Breast epithelium (tissue), 4 donors: ENCODE results near the gene ALOXE3. TPM values are rescaled to one million over a fixed set of nuclear protein-coding genes. Genes with fewer than 3 reads are reported as not detected.
A peak's percentile ranks its signal among the peaks of the same experiment; 100 is the strongest.

Experiments
- DNase-seq, 2 donors: peaks; one replicate each; pipeline ENCODE4 v3.0.0-alpha.2; 2019; ENCODE audit warnings: low spot score in 2 of 2
- H3K27ac ChIP-seq, 2 donors: fragments of 200-600 bp; sonication (generic) in 1 of 2; one replicate each; pipeline ENCODE4 v1.5.1; 2016 to 2019; ENCODE audit warnings: mild to moderate bottlenecking in 1 of 2
- H3K27me3 ChIP-seq, 2 donors: fragments of 200-600 bp; sonication (generic) in 1 of 2; one replicate each; pipeline versions ENCODE4 v1.5.1 to v1.6.0; 2017 to 2019; ENCODE audit warnings: control low read depth in 1 of 2, mild to moderate bottlenecking in 1 of 2
- H3K36me3 ChIP-seq: fragments of 200-600 bp; one replicate; pipeline ENCODE4 v1.5.1; 2019
- H3K4me1 ChIP-seq, 2 donors: fragments of 200-600 bp; sonication (generic); one replicate each; pipeline ENCODE4 v1.5.1; 2016 to 2019; ENCODE audit warnings: control low read depth in 1 of 2
- H3K4me3 ChIP-seq, 3 donors: fragments of 200-600 bp; sonication (generic); 1 replicate in 2 of 3; 2 replicates in 1 of 3; pipeline ENCODE4 v1.5.1; 2016 to 2019; ENCODE audit warnings: mild to moderate bottlenecking in 3 of 3, moderate library complexity in 2 of 3
- H3K9me3 ChIP-seq, 2 donors: fragments of 200-600 bp; sonication (generic) in 1 of 2; one replicate each; pipeline ENCODE4 v1.5.1; 2016 to 2019; ENCODE audit warnings: control low read depth in 1 of 2
- POLR2A ChIP-seq: fragments of 450-650 bp; IDR thresholded peaks from one replicate; pipeline ENCODE4 v1.6.1; 2016; ENCODE audit warnings: antibody characterized with exemption, mild to moderate bottlenecking, moderate library complexity
- POLR2AphosphoS5 ChIP-seq, 3 donors: sonication (generic); formaldehyde crosslinking; IDR thresholded peaks; one replicate each; pipeline ENCODE4 v1.6.1; 2017; ENCODE audit warnings: antibody characterized with exemption in 3 of 3
- intact Hi-C: fragments of 100-400 bp; cut with DNase I; formaldehyde crosslinking; loops from one replicate; pipeline ENCODE4 v1.15.1; 2023; ENCODE audit warnings: low total_unique reads
- total RNA-seq, 3 donors: library from RNA; depleted of rRNA; stranded (reverse); fragments of >200 nt; gene quantifications; one replicate each; pipeline ENCODE4 v1.1.0, GENCODE V29; 2016
- TF ChIP-seq, protein P1 (sequence below), 3 donors: fragments of 450-650 bp; IDR thresholded peaks; one replicate each; pipeline ENCODE4 v1.5.1; 2016 to 2017; ENCODE audit warnings: antibody characterized with exemption in 3 of 3, mild to moderate bottlenecking in 3 of 3, moderate library complexity in 3 of 3

ALOXE3 gene
- total RNA-seq, 3 donors from 2014 or later, result 0.73 TPM; not detected in 2

DNA sequence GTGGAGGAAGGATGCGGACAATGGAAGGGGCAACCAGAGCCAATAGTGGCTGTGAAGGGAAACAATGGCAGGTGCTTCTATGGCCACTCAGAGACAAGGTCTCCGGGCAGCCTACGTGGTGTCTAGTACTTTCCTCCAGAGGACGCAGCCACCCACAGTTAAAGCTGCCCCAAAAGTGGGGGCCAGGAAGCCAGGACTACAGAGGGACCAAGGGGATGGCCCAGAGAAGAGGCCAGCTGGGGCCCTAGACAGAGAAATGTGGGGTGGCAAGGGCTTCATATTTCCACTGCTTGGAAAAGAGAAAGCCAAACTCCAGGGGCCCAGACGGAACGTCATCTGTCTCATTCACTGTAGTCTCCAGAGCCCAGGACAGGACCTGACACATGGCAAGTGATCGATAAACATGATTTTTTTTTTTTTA is 34.7 kb upstream of the ALOXE3 start:
- no peaks in the 10 kb centered on the region for H3K9me3 ChIP-seq
- intact Hi-C loops, result no loop called here
- TF ChIP-seq, protein P1, sequence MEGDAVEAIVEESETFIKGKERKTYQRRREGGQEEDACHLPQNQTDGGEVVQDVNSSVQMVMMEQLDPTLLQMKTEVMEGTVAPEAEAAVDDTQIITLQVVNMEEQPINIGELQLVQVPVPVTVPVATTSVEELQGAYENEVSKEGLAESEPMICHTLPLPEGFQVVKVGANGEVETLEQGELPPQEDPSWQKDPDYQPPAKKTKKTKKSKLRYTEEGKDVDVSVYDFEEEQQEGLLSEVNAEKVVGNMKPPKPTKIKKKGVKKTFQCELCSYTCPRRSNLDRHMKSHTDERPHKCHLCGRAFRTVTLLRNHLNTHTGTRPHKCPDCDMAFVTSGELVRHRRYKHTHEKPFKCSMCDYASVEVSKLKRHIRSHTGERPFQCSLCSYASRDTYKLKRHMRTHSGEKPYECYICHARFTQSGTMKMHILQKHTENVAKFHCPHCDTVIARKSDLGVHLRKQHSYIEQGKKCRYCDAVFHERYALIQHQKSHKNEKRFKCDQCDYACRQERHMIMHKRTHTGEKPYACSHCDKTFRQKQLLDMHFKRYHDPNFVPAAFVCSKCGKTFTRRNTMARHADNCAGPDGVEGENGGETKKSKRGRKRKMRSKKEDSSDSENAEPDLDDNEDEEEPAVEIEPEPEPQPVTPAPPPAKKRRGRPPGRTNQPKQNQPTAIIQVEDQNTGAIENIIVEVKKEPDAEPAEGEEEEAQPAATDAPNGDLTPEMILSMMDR (IDR thresholded peaks at IDR 0.05), result no peak
- TF ChIP-seq POLR2AphosphoS5 (IDR thresholded peaks at IDR 0.05), result no peak
- H3K27ac ChIP-seq, result peak overlapping the region; percentile 99 to 100
- peaks cover 11% of the 10 kb centered on the region for H3K36me3 ChIP-seq
- H3K4me3 ChIP-seq, result peak overlapping the region; percentile 86 to 99 (median 90)
- peaks cover 10 to 13% of the 10 kb centered on the region in 2 donors for H3K4me1 ChIP-seq
- H3K27me3 ChIP-seq, result no peaks in the 10 kb centered on the region
- DNase-seq, result peak in 1 of 2 donors; percentile 53

DNA sequence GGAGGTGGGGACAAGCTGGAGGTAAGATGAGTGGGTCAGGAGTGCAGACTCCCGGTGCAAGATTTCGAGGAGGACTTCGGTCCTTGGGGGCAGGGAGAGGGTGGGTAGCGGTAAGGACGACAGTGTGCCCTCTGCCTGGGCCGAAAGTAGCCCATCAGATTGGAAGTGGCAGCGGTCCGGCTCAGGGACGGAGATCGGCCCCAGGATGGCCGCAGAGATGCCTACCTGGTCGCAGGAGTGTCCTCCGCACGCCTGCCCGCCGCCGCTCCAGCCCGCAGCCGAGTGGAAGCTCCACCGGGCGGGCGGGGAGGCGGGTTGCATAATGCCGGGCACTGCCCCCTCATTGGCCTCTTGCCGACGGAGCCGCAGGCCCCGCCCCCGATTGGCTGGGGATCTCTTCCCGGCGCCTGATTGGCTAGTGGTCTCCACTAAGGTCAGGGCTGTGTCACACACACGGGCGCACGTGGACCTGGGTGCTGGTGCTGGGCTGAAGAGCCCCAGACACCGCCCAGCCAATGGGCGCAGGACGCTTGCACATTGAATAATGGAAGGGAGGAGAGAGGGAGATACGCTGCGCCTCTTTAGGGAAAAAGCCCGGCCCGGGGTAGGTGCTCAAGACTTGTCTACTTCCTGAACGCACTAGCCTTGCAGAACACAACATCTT is 33.9 kb upstream of the ALOXE3 start, which contains the start of gene PER1:
Gene PER1 (minus strand): TSS at position 293 of the 664 bp plus-strand sequence. CDS start 1,698 bp downstream, outside the sequence.
- no peaks in the 10 kb centered on the region for H3K9me3 ChIP-seq
- peak within 1 kb of the TSS; percentile 86 to 99 (median 90) for H3K4me3 ChIP-seq
- intact Hi-C loops, result no loop called here
- TF ChIP-seq POLR2A (peak; percentile 83), POLR2AphosphoS5 (IDR thresholded peaks at IDR 0.05) (peak; percentile 97)
- TF ChIP-seq, protein P1 (IDR thresholded peaks at IDR 0.05), result no peak
- peaks cover 10 to 13% of the 10 kb centered on the region in 2 donors for H3K4me1 ChIP-seq
- peaks cover 19% of the 10 kb centered on the region for H3K36me3 ChIP-seq
- DNase-seq, result peak; percentile 97
- H3K27ac ChIP-seq, result peak within 1 kb of the TSS; percentile 99 to 100
- H3K27me3 ChIP-seq, result no peaks in the 10 kb centered on the region

DNA sequence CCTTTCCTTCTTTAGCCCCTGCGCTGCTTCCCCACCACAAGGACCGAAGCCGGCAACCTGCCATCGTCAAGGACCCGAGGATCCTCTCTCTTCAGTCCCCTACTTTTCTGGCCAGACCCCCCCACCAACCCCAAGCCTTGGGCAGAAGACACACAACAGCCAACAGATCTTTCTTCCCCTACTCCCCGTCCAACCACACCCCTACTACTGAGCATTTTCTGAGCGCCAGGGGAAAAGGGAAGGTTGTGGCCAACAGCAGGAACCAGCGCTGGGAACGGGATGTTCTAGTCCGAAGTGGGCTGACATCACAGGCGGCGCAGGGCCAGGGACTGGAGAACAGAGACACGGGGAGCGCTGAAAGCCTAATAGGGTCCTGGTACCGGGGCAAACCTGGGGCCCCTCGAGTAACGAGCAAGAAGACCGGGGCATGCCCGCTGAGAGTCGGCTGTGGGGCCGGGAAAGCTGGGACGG is 33.4 kb upstream of the ALOXE3 start:
- Histone ChIP-seq H3K36me3 (peaks cover 25% of the 10 kb centered on the region), H3K27ac (peak overlapping the region; percentile 99 to 100), H3K27me3 (no peaks in the 10 kb centered on the region), H3K9me3 (no peaks in the 10 kb centered on the region), H3K4me3 (peak overlapping the region; percentile 86 to 99 (median 90)), H3K4me1 (peaks cover 10 to 13% of the 10 kb centered on the region in 2 donors)
- peak; percentile 88 for DNase-seq
- intact Hi-C loops, result no loop called here
- peak; percentile 7 for TF ChIP-seq POLR2A
- TF ChIP-seq POLR2AphosphoS5 (IDR thresholded peaks at IDR 0.05), result peak in 2 of 3 donors; percentile 69 to 87
- TF ChIP-seq, protein P1 (IDR thresholded peaks at IDR 0.05), result no peak

DNA sequence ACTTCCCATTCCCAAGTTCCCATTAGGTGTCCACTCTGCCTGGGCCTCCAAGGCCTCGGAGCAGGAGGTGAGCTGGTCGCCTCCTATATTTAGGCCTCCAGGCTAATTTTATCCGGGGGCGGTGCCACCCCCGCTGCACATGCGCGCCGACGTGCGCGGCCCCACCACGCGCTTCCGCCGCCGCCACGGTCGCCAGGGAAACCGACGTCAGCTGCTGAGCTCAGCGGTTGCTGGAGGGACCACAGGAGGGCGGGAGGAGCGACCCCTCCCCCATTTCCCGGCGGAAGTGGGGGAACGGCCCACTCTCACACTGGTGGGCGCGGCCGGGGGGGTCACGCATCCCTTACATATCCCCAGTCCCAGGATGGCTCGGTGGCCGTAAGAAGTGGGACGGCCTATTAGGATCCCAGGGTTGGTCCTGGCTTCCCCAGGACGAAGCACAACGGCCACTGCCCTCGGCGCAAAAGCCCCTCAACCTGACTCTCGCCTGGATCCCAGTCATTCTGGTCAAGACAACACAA is 32.9 kb upstream of the ALOXE3 start:
- Histone ChIP-seq H3K4me3 (peak overlapping the region; percentile 86 to 99 (median 90)), H3K4me1 (peaks cover 10 to 13% of the 10 kb centered on the region in 2 donors), H3K27me3 (no peaks in the 10 kb centered on the region), H3K36me3 (peaks cover 30% of the 10 kb centered on the region), H3K27ac (peak overlapping the region; percentile 99 to 100), H3K9me3 (no peaks in the 10 kb centered on the region)
- DNase-seq, result peak in 1 of 2 donors; percentile 81
- TF ChIP-seq POLR2AphosphoS5 (IDR thresholded peaks at IDR 0.05) (peak; percentile 60 to 87 (median 66)), POLR2A (no peak)
- TF ChIP-seq, protein P1 (IDR thresholded peaks at IDR 0.05), result peak in 1 of 3 donors; percentile 26
- intact Hi-C loops, result no loop called here
